ENCODE data around the gene TMCO4.

The TMCO4 gene

DNA sequence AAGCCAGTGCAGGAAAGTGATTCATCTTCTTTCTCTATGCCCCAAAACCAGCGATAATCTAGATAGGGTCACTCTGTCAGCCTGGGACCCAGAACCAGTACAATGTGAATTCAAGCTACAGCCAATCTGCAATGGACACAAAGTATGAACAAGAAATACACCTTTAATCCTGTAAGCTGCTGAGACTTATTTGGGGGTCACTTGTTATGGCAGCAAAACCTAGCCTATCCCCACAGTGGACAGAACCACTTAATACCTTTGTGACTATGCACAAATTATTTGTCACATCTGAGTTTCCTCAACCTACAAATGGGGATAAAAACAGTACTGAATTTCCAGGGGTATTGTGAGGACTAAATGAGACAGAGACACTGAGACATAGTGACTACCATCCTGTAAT lies 50.0 kb downstream of the TMCO4 start:
- no peak for DNase-seq (ENCODE audit: low read depth in 2 of 2)

DNA sequence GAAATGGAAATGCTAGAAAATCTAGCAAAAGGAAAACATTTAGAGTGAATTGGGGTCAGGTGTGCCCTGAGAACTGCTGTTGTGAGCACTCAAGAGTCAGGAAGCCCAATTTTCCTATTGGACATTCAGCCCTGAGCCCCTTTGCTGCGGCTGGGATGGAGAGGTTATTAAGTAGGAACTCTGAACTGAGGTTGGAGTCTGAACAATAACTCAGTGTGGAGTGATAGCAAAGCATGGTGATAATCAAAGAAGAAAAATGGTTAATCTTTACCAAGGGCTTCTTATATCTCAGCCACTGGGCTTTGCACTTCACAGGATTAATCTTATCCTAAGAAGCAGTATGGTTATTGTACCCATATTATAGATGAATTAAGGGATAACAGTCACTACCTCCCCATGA lies 52.0 kb downstream of the TMCO4 start:
- DNase-seq (ENCODE audit: low read depth in 2 of 2) = no peak

DNA sequence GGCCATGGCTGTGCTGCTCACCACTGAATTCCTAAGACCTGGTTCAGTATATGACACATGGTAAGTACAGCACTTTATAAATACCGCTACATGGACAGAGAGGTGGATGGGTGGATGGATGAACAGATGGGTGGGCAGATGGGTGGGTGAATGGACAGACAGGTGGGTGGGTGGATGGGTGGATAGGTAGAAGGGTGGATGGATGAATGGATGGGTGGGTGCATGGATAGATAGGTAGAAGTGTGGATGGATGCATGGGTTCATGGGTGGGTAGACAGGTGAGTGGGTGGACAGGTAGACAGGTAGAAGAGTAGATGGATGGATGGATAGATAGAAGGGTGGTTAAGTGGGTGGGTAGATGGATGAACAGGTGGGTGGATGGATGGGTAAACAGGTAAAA lies 54.8 kb downstream of the TMCO4 start:
- DNase-seq (ENCODE audit: low read depth in 2 of 2) = no peak

DNA sequence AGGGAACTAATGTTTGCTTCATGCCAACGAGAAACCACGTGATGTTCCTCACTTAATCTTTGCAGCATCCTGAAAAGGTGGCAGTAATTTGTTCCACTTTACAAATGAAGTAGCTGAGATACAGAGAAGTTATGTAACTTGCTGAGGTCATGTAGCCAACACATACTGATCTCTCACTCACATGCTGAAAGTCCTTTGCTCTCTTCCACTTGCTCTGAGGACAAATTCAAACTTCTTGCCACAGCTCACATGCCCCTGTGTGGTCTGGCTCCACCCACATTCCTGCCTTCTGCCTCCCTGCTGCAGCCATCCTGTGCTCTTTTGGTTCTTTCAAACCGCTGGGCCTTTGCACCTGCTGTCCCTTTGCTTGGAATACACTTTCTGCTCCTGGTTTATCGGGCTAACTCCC lies 55.4 kb downstream of the TMCO4 start:
- no peak for DNase-seq (ENCODE audit: low read depth in 2 of 2)

DNA sequence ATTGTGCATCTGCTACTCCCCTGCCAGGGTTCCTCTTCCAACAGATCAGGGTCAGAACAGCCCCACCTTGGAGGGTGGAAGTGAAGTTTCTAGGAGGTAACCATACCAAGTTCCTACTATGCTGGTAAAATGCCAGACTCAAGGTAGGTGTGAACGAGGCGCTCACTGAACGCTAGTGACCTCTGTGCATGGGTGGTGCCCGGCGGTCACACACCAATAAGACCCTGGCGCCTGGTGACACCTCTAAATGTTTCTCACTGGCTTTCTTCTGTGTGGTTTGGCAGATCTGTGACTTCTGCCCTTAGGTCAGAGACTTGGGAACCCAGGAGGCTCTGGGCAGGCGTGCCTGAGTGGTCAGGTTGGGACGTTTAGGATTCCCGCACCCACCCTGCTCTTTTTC lies 55.9 kb downstream of the TMCO4 start:
- DNase-seq (ENCODE audit: low read depth in 2 of 2) = no peak

DNA sequence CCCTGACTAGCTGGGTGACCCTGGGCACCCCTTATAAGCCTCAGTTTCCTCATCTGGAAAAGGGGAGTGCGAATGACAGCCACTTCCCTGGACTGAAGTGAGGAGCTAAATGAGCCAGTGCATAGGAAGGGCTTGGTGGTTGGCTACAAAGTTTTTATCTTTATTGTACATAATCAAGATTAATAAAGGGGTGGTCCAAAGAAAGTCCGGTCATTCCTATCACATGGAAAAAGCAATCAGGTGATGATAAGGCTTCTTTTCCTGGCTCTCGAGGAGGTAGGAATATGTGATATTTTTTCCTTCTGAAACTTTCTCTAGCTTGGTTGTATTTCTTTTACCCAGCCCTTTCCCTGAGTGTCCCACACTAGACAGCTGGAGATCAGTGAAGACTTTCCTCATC lies 56.5 kb downstream of the TMCO4 start:
- no peak for DNase-seq (ENCODE audit: low read depth in 2 of 2)

DNA sequence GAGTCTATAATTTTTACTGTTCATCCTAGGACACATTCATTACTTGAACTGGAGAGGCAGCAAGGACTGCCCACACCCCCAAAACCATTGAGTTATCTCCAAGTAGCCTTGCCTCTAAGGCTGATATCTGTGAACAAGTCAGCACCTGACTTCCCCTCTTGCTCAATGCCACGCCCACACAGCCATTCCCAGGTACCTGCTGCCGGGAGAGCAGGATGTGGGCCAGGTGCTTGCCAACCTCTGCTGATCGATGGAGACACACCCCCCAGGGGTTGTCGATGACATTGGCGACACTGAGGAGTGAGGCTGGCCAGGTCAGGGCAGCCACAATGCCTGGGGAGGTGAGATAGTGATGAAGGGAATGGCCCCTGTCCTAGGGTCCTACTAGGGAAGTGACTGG lies 60.1 kb downstream of the TMCO4 start:
- DNase-seq (ENCODE audit: low read depth in 2 of 2) = no peak

DNA sequence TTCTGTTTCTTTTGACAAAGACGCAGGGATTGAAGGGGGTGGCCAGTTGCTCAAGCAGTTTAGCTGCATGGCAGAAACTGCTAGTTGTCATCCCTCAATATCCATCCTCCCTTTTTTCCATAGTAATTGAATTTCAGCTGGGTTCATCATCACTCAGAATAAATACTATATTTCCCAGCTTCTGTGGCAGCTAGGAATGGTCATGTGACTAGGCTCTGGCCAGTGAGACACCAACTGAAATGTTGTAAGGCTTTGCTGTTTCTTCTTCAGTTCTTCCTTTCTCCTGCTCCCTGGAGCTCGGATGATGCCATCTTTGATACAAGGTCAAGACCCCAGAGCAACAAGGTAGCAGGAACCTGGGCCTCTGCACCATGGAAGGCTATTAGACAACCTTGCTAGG lies 61.0 kb downstream of the TMCO4 start:
- no peak for DNase-seq (ENCODE audit: low read depth in 2 of 2)

DNA sequence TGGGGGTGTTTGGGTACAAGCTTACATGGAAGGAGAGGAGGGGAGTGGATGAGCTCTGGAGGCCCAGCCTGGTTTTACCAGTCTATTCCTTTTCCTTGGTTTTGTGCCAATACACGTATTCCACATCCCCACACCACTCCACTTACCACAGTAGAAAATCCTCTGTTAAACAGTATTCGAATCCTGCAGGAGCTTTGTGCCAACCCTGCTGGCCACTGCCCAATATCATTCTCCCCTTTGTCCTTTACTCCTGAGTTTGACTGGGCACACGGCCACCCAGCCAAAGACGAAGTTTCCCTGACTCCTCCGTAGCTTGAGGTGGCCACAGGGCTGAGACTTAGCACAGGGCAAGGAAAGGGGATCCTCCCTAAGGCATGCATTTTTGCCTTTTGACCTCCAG lies 61.6 kb downstream of the TMCO4 start:
- DNase-seq (ENCODE audit: low read depth in 2 of 2) = no peak

DNA sequence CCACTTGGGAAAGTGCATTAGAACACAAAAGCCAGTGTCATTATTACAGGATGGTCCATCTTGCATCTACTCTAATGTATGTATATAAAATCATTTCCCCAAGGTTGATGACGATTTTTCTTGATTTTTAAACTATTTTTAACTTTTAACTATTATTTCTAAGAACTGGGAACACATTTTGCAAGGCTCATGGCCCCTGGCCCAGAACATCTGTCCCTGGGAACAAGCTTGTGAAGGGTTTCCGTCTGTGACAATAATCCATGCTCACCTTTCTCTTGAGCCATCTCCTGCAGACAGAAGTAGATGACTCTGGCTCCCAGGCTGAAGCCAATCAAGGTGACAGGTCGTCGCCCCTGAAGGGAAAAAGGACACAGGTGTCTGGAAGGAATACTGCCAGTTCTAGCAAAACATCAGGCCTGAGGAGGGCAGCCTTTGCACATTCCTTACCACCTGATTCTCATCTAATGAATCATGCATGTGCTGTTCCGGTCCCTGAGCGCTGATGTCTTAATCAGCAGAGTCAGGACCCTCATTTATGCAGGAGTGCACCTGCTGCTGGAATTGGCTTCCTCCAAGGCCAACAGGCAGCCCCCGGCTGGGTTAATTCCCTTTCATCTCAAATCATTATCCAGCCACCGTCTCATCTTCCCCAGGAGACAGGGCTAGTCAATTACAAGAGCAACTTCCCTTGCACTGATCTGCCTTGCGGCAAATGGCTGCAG lies 62.5 kb downstream of the TMCO4 start:
- DNase-seq (ENCODE audit: low read depth in 2 of 2) = no peak

DNA sequence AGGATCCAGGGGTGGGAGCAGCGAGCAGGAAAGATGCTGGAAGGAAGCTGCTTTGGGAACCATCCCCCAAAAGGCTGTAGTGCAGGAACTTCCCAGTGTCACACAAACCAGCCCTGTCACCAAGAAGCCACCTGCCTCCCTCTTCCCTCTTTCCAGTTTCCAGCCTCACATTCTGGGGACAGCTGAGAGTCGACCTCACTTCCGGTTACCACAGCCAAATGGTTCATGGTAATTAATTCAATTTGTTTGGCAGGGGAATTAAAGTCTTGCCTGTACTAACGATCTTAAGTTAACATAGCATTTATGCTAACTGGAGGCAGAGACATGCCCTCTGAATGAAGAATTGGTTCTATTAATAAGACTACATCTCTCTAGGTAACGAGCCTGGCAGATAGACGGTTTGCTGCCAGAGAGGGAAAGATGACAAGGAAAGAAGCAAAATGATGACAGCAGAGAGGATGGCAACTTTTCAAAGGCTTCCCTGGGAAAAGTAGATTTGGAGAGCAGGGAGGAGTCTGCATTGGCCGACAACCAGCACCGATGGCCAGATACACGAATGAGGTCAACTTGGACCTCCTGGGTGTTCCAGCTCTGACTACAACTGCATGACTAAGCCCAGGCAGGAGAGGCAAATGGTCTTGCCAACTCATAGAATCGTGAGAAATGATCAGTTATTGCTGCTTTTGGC lies 64.1 kb downstream of the TMCO4 start:
- DNase-seq (ENCODE audit: low read depth in 2 of 2) = no peak

DNA sequence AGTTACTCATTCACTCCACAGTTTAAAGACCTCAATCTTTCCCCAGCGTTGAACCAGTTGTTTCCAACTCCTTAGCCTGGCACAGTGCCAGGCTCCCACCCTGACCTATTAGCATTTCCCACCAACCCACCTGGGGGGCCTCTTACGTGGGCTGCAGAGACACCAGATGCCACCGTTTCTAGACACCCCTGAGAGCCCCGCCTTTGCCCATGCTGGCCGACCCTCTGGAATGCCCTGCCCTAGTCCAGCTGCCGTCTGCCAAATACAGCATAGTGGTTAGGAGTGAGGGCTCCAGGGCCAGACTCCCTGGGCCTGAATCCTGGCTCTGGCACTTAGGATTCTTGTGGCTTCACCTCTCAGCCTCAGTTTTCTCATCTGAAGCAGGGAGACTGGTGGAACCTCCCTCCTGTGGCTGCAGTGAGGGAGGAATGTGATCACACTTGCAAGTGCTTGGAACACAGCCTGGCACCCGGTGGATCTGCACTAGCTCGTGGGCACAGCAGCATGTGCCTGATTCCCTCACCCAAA lies 65.2 kb downstream of the TMCO4 start:
- no peak for DNase-seq (ENCODE audit: low read depth in 2 of 2)

DNA sequence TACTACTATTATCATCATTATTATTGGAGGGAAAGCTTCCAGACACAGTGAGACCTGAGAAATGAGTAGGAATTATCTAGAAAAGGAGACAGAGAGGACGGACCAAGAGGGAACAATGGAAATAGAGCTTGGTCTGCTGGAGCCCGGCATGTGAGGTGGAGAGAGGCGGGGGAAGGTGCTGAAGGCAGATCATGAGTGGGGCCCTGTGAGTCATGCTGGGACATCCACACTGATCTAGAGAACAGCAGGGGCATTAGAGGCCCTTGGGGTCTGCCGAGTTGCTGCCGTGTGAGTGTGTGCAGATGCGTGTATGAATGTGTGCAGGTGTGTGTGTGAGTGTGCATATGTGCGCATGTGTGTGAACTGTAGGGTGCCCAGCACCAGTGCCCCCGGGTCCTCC lies 65.7 kb downstream of the TMCO4 start:
- no peak for DNase-seq (ENCODE audit: low read depth in 2 of 2)

DNA sequence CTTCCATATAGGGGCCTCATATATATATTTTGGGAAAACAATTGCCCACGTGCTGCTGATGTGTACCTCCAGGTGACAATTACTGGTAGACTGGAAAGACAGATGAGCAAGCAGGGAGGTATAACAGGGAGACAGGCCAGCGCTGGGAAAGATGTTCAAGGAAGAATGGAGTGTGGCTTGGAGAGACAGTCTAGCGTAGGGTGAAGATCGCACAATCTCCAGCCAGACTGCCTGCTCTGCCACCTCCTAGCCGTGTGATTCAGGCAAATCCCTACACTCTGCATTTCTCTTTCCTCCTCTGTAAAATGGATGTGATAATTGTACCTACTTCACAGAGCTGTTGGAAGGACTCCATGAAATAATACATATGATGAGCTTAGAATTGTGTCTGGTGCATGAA lies 66.1 kb downstream of the TMCO4 start:
- no peak for DNase-seq (ENCODE audit: low read depth in 2 of 2)

DNA sequence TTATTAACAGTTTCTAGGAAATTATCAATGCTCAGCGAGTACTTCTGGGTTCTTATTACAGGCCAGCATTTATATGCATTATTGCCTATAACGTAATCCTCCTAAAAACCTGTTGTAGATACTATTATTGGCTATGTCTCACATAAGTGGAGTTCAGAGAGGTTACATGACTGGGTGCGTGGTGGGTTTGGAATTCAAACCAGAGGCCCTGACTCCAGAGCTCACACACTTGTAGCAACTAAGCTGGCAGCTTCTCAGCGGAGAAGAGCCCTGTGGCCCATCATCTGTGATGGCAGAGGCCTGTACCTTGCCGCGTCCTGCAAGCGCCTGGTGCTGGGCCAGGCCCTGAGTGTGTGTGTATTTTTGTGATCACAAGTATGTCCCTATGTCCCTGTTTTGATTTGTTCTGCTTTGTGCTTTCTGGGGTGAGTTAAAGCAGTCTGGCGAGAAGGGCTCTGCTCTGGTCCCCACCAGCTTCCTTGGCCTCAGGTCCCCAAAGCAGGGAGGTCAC lies 68.3 kb downstream of the TMCO4 start:
- no peak for DNase-seq (ENCODE audit: low read depth in 2 of 2)

DNA sequence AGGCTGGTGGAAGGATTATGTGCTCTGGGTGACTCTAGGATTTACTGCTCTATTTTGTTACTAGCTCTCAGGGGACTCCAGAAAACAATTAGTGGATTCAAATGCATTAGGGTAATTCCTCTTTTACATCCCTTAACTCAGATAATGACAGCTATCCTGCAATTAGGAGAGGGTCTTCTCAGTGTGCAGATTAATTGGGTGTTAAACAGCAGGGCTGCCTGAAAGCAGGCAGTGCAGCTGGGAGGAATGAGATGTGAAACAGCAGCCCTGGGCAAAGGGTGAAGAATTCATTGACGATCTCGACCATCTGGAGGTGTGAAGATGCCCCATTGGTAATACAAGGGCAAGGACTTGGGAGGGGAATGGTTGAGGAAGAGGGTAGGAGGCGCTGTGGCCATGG lies 68.9 kb downstream of the TMCO4 start:
- no peak for DNase-seq (ENCODE audit: low read depth in 2 of 2)

DNA sequence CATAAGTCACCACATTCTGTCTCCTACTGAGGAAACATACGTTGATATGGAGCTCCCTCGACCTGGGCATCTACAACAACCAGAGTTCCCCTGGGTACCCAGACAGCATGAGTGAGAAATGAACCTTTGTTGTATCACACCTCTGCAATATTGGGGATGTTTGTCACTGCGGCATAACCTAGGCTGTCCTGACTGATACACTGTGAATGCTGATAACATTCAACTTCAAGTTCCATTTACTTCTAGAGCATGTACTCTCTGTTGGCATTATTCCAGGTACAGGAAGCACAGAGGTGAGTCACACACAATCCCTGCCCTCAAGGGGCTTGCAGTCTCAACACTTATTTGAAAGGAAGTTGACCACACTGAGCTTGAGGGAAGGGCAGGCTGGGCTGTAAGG lies 69.5 kb downstream of the TMCO4 start:
- no peak for DNase-seq (ENCODE audit: low read depth in 2 of 2)

DNA sequence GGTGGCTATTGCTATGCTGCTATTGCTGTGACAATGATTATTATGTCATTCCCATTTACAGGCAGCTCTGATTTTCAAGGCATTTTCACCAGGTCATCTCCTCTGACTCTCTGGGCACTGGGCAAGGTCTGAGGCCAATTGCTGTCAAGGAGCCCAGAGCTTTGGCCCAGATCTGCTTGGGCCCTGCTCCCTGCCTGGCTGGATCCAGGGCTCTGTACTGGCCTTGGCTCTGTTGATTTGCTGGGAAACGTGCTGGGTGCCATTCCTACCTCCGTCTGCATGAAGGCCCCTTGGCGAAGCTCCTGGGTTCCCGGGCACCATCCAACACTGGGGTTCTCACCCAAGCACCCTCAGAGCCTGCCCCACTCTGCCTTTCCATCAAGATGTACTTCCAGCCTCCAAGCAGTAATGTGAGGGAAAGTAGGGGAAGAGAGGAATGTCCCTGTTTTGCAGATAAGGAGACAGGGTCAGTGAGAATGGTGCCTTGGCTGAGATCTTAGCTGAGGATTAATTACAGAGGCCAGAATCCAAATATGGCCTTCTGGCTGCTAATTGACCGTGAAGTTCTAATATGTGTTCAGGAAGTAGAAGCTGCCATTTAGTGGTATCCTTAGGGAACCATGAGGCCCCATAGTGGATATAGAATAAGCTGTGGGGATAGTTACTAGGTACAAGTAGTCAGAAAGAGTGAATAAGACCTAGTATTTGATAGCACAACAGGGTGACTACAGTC lies 71.1 kb downstream of the TMCO4 start:
- no peak for DNase-seq (ENCODE audit: low read depth in 2 of 2)

DNA sequence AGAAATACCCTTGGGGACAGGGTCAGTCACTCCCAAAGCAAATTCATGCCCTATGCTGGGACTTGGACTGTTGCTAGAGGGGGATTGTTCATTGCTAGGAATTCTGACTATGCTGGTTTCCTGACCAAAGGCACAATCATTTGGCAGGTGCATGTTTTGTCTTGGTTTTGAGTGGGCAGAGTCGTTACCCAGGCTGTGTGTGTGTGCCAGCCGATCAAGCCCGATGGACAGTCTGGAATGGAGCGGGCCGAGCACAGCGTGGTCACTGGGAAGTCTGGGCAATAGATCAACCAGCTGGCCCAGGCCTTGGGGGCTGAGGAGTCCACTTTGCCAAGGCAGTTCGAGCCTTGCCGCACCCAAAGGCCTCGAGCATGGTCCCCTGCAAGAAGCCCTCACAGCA lies 74.1 kb downstream of the TMCO4 start:
- no peak for DNase-seq (ENCODE audit: low read depth in 2 of 2)

DNA sequence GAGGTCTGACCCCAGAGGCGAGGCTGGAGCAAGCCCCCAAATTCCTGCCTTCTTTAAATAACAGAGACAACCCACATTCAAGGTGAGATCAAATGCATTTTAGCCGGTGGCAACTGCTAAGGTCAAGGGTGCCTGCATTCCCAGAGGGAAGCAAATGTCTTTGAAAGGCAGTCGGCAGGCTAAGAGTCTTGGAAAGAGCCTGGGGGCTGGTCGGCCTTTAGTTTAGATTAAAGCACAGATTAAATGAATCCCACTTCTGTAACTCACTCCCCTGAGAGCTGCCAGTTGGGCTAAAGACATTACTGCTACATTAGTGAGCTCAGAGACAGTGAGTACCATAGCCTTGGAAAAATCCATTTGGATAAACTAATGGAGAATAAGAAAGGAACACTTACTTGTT lies 75.8 kb downstream of the TMCO4 start:
- no peak for DNase-seq (ENCODE audit: low read depth in 2 of 2)

DNA sequence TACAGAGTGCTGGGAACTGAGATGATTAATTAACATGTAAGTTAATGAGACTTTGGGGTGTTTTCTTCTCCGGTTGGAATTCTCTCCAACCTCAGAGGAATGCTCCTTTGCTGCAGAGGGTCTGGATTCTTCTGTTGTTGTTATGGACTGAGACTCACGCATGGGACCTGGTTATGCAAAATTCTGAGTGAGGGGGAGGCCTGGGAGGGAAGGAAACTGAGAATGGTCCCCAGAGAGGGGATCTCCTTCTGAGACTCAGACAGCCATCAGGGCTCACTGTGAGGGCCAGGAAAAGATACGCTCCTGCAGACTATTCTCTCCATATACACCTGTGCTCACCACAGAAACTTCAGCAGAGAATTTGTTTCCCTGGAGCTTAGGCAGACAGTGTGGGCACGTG lies 78.7 kb downstream of the TMCO4 start:
- DNase-seq (ENCODE audit: low read depth in 2 of 2) = no peak

DNA sequence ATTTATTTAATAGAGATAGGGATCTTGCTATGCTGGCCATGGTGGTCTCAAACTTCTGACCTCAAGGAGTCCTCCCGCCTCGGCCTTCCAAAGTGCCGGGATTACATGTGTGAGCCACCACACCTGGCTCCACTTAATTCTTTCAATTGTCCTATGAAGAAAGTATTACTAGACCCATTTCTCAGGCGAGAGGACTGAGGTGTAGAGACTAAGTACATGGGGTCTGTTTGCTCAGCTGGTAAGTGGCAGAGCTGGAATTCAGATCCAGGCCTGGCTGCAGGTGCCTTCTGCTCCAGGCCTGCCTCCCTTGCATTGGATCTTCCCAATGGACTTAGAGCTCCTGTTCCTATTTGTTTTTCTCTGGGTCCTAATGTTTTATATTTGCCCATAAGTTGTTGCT lies 79.5 kb downstream of the TMCO4 start:
- DNase-seq (ENCODE audit: low read depth in 2 of 2) = no peak

DNA sequence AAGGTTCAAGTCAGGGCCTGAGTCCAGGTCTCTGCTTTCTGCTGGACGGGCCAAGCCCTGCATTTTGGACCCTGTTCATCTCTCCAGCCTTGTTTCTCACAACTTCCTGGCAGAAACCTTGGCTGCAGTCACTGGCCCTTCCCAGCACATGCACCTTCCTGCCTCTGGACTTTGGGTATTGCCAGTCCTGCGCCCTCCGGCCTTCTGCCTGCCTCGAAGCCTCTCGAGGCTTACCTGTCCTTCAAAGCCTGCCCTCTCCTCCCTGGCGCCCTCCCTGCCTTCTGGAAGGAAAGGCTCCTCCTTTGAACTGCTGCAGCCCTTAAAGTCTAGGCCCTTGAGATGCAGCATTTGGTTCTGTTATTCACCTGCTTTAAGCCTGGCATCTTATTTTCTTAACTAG lies 82.2 kb downstream of the TMCO4 start:
- no peak for DNase-seq (ENCODE audit: low read depth in 2 of 2)

Measured in stimulated activated CD4-positive, alpha-beta T cell treated with anti-CD3 and anti-CD28 coated beads, Interleukin-15, amount 100 ng/mL, for 48 hours (primary cell).